MCF 10A (cell line): ENCODE results near the gene ELMO1. TPM values are rescaled to one million over a fixed set of nuclear protein-coding genes. Genes with fewer than 3 reads are reported as not detected.

Source experiments
- BruUV-seq: library from RNA; stranded (reverse); fragments of 400-500 nt; replicated peaks from 2 replicates; lab custom pipeline; 2021; lab: Mats Ljungman, UMichigan
- CTCF ChIA-PET: fragments of 300-600 bp; sonication (Branson Sonifier 250); formaldehyde crosslinking; extraction: SDS; loops from one replicate; lab custom pipeline; 2021; ENCODE audit warnings: antibody characterized with exemption, inconsistent platforms; lab: Yijun Ruan, JAX
- POLR2A ChIA-PET: fragments of 300-600, 350-650 bp; sonication (Branson Sonifier 250); formaldehyde crosslinking; extraction: SDS; loops from one replicate; lab custom pipeline; 2020; ENCODE audit warnings: antibody characterized with exemption, inconsistent platforms; lab: Yijun Ruan, JAX
- DNase-seq: peaks from one replicate; pipeline ENCODE4 v3.0.0-alpha.2; 2018; ENCODE audit not compliant: unreplicated experiment
- H3K27ac Mint-ChIP-seq: one replicate; pipeline ENCODE4 v1.8.0; 2022; ENCODE audit warnings: mild to moderate bottlenecking, low read depth, mixed read lengths; ENCODE audit not compliant: unreplicated experiment
- H3K27me3 Mint-ChIP-seq: one replicate; pipeline ENCODE4 v1.8.0; 2022; ENCODE audit warnings: mixed read lengths; ENCODE audit not compliant: insufficient read depth, unreplicated experiment
- H3K36me3 Mint-ChIP-seq: one replicate; pipeline ENCODE4 v1.8.0; 2022; ENCODE audit warnings: mild to moderate bottlenecking, moderate library complexity, mixed read lengths; ENCODE audit not compliant: insufficient read depth, unreplicated experiment
- H3K4me1 Mint-ChIP-seq: one replicate; pipeline ENCODE4 v1.8.0; 2022; ENCODE audit warnings: mixed read lengths; ENCODE audit not compliant: insufficient read depth, unreplicated experiment
- H3K4me3 Mint-ChIP-seq: one replicate; pipeline ENCODE4 v1.8.0; 2022; ENCODE audit warnings: mild to moderate bottlenecking, moderate library complexity, mixed read lengths; ENCODE audit not compliant: unreplicated experiment
- H3K9me3 Mint-ChIP-seq: one replicate; pipeline ENCODE4 v1.8.0; 2022; ENCODE audit warnings: mixed read lengths; ENCODE audit not compliant: unreplicated experiment
- CTCF ChIP-seq: fragments of 200-600 bp; IDR thresholded peaks from one replicate; pipeline ENCODE4 v1.8.0; 2022; ENCODE audit warnings: antibody characterized with exemption, mild to moderate bottlenecking; ENCODE audit not compliant: unreplicated experiment
- intact Hi-C: fragments of 100-400 bp; cut with micrococcal nuclease; formaldehyde crosslinking; loops from 2 replicates; pipeline ENCODE4 v1.14.1; 2022
- total RNA-seq: library from RNA; stranded (reverse); gene quantifications from 2 replicates; pipeline ENCODE4 v1.2.3, GENCODE V29; 2022

Gene ELMO1
- total RNA-seq, 1 experiment from 2014 or later: 0.30 TPM

- intact Hi-C loops: no loop called here
- no peak overlapping the region for H3K4me3 Mint-ChIP-seq
- CTCF ChIA-PET: interaction anchor here (1.2 kb wide), 1 partner anchor 458 kb away, joined by 3 read pairs; no protein-coding TSS in a partner anchor
- H3K9me3 Mint-ChIP-seq: peaks cover 18% of the 10 kb centered on the region
- no TSS peak for BruUV-seq
- H3K27ac Mint-ChIP-seq: no peak overlapping the region
- POLR2A ChIA-PET: interaction anchor here (1.2 kb wide), 1 partner anchor 38 kb away, joined by 3 read pairs; no protein-coding TSS in a partner anchor
- TF ChIP-seq CTCF: no peak
- peaks cover 9% of the 10 kb centered on the region for H3K4me1 Mint-ChIP-seq
- H3K36me3 Mint-ChIP-seq: no peaks in the 10 kb centered on the region
- no peak for DNase-seq
- H3K27me3 Mint-ChIP-seq: no peaks in the 10 kb centered on the region
Measured at GRCh38 chr7:36945612-36946400, 502.9 kb downstream of the ELMO1 start.

GRCh38 chr7:36944838-36945237 lies 503.8 kb downstream of the ELMO1 start:
- Mint-ChIP-seq H3K27me3 (no peaks in the 10 kb centered on the region), H3K27ac (no peak overlapping the region), H3K36me3 (no peaks in the 10 kb centered on the region), H3K4me1 (peaks cover 6% of the 10 kb centered on the region), H3K4me3 (no peak overlapping the region), H3K9me3 (peaks cover 18% of the 10 kb centered on the region)
- CTCF ChIA-PET: interaction anchor here (1.2 kb wide), 2 partner anchors 12 to 457 kb away, joined by 3 to 5 read pairs; no protein-coding TSS in a partner anchor
- TF ChIP-seq CTCF: no peak
- POLR2A ChIA-PET: interaction anchor here (1.2 kb wide), 2 partner anchors 39 to 238 kb away, joined by 3 read pairs; no protein-coding TSS in a partner anchor
- intact Hi-C loops: no loop called here
- BruUV-seq: no TSS peak
- DNase-seq: no peak

- intact Hi-C loops: no loop called here
- H3K27me3 Mint-ChIP-seq: no peaks in the 10 kb centered on the region
- ChIA-PET CTCF (interaction anchor here (1.2 kb wide), 1 partner anchor 13 kb away, joined by 5 read pairs; no protein-coding TSS in a partner anchor), POLR2A (interaction anchor here (1.2 kb wide), 1 partner anchor 239 kb away, joined by 3 read pairs; no protein-coding TSS in a partner anchor)
- H3K4me1 Mint-ChIP-seq: no peaks in the 10 kb centered on the region
- DNase-seq: no peak
- H3K27ac Mint-ChIP-seq: no peak overlapping the region
- no peak for TF ChIP-seq CTCF
- H3K9me3 Mint-ChIP-seq: peaks cover 12% of the 10 kb centered on the region
- no TSS peak for BruUV-seq
- H3K4me3 Mint-ChIP-seq: no peak overlapping the region
- no peaks in the 10 kb centered on the region for H3K36me3 Mint-ChIP-seq
Measured at GRCh38 chr7:36943591-36944435, 504.9 kb downstream of the ELMO1 start.

GRCh38 chr7:36942955-36943354 lies 505.7 kb downstream of the ELMO1 start:
- Mint-ChIP-seq H3K4me1 (no peaks in the 10 kb centered on the region), H3K4me3 (no peak overlapping the region), H3K9me3 (peaks cover 11% of the 10 kb centered on the region), H3K27ac (no peak overlapping the region), H3K36me3 (no peaks in the 10 kb centered on the region), H3K27me3 (no peaks in the 10 kb centered on the region)
- no peak for TF ChIP-seq CTCF
- ChIA-PET POLR2A (no interaction called here), CTCF (no interaction called here)
- no peak for DNase-seq
- no TSS peak for BruUV-seq
- intact Hi-C loops: no loop called here
